NCI-H2196 treated with DMSO at 0.1 percent for 48 hours (cell line): ENCODE results near the gene HDHD3.

Experiments used
- DNase-seq: peaks from one replicate; lab custom pipeline; 2025; ENCODE audit not compliant: unreplicated experiment; lab: John Stamatoyannopoulos, UW

HDHD3 gene

GRCh38 chr9:113337714-113338113, 39.1 kb downstream of the HDHD3 start:
- DNase-seq: no peak

GRCh38 chr9:113331780-113332179, 45.0 kb downstream of the HDHD3 start:
- no peak for DNase-seq

GRCh38 chr9:113328045-113328782, 48.6 kb downstream of the HDHD3 start:
- DNase-seq: no peak

GRCh38 chr9:113326230-113326629, 50.6 kb downstream of the HDHD3 start:
- DNase-seq: no peak
